ENCODE data around the gene MACROD2. TPM values are rescaled to one million over a fixed set of nuclear protein-coding genes. Genes with fewer than 3 reads are reported as not detected.

MACROD2 gene
- total RNA-seq, 1 experiment from 2014 or later, result 1.6 TPM

DNA sequence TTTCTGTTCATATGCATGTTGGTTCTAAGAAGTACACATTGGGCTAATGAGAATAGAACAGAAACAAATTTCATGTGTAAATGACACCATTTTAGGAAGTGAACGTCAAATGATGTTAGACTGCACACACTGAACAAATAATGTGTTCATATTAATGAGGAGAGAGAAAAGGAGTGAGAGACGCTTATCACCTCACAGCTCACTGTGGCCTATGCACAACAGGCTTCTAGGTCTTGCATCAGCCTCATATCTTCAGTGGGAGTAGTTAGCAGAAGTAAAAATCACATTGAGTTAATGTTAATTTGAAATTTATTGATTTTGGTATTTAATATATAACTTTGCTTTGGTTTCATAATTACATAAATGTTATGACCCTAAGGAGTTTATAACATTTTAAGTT is 454.9 kb downstream of the MACROD2 start:
- Mint-ChIP-seq H3K9me3 (peaks cover 0 to 3% of the 10 kb centered on the region in 2 experiments; a peak in 1 of 5 replicates), H3K4me3 (no peak overlapping the region), H3K4me1 (peaks cover 10 to 13% of the 10 kb centered on the region in 2 experiments), H3K27me3 (ENCODE audit: low read depth) (no peaks in the 10 kb centered on the region), H3K36me3 (ENCODE audit: insufficient read depth in 1 of 3, low read depth in 3 of 3) (peaks cover 1 to 4% (median 2%) of the 10 kb centered on the region in 3 experiments; a peak in 2 of 7 replicates), H3K27ac (no peak overlapping the region)
- Histone ChIP-seq H2BK12ac (ENCODE audit: insufficient read length, low read depth, low read length) (no peak overlapping the region), H3K18ac (ENCODE audit: insufficient read length, low read depth, low read length) (no peak overlapping the region), H2AFZ (ENCODE audit: low read length) (no peak overlapping the region), H3K56ac (ENCODE audit: insufficient read length, low read depth, low read length) (no peak overlapping the region), H4K8ac (replicated peaks; ENCODE audit: insufficient read length, low read depth, low read length) (no peak overlapping the region), H3K79me1 (ENCODE audit: insufficient read depth, low read depth, low read length, poor library complexity, severe bottlenecking) (no peaks in the 10 kb centered on the region), H3K27ac (ENCODE audit: insufficient read length, low read depth, low read length) (no peak overlapping the region), H3K23ac (ENCODE audit: insufficient read length, low read depth, low read length) (no peak overlapping the region), H2BK15ac (ENCODE audit: low read depth, low read length) (no peak overlapping the region), H2BK5ac (ENCODE audit: insufficient read length, low read length) (no peak overlapping the region), H3K9ac (ENCODE audit: extremely low read depth, insufficient read length, low read length) (no peak overlapping the region), H3K4ac (ENCODE audit: low read depth, low read length) (no peak overlapping the region), H3K4me2 (ENCODE audit: insufficient read depth, insufficient read length, low read length) (no peak overlapping the region), H3K9me3 (ENCODE audit: control insufficient read depth, low read depth, low read length) (no peaks in the 10 kb centered on the region), H4K20me1 (ENCODE audit: control insufficient read depth, insufficient read depth, insufficient read length) (no peaks in the 10 kb centered on the region), H3K14ac (ENCODE audit: insufficient read depth, low read length) (no peak overlapping the region), H3K4me1 (ENCODE audit: insufficient read depth, low read length) (no peaks in the 10 kb centered on the region; the same call in 1 of the 2 replicates), H4K91ac (ENCODE audit: insufficient read length, low read depth, low read length) (no peak overlapping the region), H3T11ph (ENCODE audit: low read length) (no peak overlapping the region), H2BK20ac (ENCODE audit: low read depth, low read length, poor library complexity, severe bottlenecking) (no peak overlapping the region), H4K5ac (ENCODE audit: insufficient read length, low read depth, low read length) (no peak overlapping the region), H2AK5ac (ENCODE audit: insufficient read length, low read length) (no peak overlapping the region), H2BK120ac (ENCODE audit: low read depth, low read length, poor library complexity, severe bottlenecking) (no peak overlapping the region), H3K23me2 (ENCODE audit: insufficient read length, low read depth, low read length, poor library complexity, severe bottlenecking) (no peaks in the 10 kb centered on the region), H3K27me3 (ENCODE audit: insufficient read depth, low read length) (no peaks in the 10 kb centered on the region), H3K79me2 (ENCODE audit: insufficient read depth, low read length) (no peaks in the 10 kb centered on the region)
- no peak for DNase-seq
- no CpG with 5 or more reads among the region's 2 CpGs for WGBS (ENCODE audit: extremely low coverage, insufficient read length, low lambda C conversion rate)
- TF ChIP-seq, protein P1, sequence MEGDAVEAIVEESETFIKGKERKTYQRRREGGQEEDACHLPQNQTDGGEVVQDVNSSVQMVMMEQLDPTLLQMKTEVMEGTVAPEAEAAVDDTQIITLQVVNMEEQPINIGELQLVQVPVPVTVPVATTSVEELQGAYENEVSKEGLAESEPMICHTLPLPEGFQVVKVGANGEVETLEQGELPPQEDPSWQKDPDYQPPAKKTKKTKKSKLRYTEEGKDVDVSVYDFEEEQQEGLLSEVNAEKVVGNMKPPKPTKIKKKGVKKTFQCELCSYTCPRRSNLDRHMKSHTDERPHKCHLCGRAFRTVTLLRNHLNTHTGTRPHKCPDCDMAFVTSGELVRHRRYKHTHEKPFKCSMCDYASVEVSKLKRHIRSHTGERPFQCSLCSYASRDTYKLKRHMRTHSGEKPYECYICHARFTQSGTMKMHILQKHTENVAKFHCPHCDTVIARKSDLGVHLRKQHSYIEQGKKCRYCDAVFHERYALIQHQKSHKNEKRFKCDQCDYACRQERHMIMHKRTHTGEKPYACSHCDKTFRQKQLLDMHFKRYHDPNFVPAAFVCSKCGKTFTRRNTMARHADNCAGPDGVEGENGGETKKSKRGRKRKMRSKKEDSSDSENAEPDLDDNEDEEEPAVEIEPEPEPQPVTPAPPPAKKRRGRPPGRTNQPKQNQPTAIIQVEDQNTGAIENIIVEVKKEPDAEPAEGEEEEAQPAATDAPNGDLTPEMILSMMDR (conservative IDR thresholded peaks at IDR 0.05), result no peak

All from H9 (cell line).